HG03064 (cell line): ENCODE data around the gene KLHL21.
"Not testable (repeated sequence)": the region's sequence is repeated elsewhere in the genome, so short reads cannot be mapped to it uniquely, and the experiment has no call there.

Experiments used
- ATAC-seq: cut with Tn5 transposase; IDR thresholded peaks from one replicate; pipeline ENCODE4 v1.9.1; 2021; ENCODE audit warnings: low read depth; ENCODE audit not compliant: unreplicated experiment

The KLHL21 gene

DNA sequence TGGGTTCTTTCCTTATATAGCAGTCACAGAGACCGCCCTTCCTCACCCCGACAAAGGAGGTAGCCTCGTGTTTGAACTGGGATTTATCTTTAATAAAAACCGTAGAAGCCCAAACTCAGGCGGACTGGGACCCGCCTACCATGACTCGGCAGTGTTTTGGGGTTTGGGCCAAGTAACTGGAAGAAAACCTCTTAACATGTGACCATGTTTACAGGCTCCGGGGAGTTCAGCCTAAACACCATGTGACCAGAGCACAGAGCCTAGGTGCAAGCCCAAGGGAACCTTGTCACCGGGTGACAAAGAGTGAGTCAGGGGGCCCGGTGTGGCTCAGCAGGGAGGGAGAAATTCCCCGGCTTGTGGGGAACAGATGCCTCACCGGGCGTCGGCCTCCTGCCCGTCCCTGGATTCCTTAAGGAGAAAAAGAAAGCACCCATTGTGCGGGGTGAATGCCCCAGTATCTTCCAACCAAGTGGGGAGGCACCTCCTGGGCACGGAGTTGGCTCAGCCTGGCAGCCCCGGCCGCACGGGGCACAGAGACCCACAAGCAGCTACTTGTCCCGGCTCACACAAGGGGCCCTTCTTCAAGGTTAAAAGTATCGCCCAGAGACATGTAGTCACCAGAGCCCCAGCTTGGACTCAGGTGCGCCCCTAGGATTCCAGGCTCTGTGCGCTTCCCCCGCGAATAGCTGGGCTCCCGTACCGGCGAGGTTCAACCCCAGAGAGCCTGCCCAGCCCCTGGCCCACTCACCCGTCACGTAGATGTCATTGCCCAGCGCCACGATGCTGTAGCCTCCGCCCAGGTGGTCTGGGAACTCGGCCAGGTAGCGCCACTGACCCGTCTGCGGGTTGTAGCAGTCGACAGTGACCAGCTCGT is 1.4 kb downstream of the KLHL21 start:
- no peak for ATAC-seq

DNA sequence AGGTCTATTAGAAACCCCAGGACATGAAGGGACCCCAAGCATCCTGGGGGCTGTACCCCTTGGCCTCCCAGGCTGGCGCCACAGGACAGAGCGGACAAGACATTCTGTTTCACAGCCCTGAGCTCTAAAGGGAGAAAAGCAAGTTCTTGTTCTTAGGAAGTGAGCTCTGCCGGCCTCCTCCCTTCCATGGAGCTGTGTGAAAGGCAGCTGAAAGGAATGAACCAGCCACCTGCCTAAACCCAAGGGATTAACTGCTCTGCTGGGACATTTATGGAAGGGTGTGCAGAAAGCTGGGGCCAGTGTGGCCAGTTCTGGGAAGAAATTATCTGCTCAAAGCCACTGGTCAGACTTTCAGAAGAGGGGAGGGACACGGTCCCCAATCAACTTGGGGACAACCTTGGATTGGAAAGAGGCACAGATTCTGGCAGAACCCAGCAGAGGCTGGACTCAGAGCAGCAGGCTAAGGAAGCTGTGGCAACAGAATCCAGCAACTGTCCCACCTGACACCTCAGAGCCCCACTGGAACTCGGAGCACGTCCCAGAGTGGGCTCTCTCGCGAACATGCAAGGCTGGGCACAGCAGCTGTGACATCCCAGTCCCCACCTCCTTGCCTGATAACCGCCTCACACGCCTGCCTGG is 2.1 kb downstream of the KLHL21 start:
- no peak for ATAC-seq

DNA sequence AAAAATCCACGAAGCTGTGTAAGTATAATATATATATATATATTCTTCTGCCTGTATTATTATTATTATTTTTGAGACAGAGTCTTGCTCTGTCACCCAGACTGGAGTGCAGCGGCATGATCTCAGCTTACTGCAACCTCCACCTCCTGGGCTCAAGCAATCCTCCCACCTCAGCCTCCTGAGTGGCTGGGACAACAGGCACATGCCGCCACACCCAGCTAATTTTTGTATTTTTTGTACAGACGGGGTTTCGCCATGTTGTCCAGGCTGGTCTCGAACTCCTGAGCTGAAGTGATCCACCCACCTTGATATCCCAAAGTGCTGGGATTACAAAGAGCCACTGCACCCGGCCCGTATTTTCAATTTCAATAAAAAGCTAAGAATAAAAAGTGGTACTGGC is 2.7 kb downstream of the KLHL21 start:
- ATAC-seq = not testable (repeated sequence)

DNA sequence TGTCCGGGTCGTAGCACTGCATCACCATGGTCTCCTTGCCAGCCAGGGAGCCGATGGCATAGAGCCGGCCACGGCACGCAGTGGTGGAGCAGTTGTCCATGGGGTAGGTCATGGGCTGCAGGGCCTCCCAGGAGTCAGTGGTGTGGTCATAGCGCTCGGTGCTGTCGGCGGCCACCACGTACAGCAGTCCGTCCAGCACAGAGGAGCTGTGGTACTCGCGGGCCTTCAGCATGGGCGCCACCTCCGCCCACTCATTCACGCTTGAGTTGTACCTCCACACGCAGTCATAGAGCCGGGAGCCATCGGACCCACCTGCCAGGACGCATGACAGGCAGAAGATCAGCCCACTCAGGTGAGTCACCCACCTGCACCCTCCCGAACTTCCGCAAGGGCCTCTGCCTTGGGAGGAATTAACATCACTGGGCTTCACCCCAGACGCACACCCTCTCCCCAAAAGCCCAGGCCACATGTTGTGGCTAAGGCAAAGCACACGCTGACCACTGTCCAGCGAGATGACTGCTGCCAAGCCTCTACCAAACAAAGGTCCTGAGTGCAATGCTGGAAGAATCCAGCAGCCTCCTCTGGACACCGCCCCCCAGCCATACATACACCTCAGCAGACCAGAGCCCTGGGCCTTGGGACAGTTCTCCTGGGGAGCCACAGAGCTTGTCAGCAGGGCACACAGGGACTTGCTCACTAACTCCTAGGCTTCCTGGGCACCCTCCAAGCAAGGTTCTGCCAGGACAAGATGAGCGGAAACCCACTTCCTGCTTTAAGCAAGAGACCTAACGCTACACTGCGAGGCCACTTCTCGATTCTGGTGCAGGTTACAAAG is 3.3 kb downstream of the KLHL21 start:
- no peak for ATAC-seq

DNA sequence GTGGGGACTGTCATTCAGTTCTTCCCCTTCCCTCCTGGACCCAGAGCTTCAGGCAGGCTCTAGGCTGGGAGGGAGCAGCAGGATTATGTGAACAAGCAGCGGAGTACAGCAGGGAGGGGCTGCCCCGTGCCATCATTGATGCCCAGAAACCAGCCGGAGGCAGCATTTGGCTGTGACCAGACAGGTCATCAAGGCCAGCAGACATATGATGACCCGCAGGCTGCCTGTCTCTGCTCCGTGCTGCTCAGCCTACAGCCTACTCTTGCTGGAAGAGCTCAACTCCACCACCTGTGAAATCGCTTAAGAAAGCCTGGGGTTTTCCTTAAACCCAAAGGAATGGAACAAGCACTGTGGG is 4.9 kb downstream of the KLHL21 start:
- no peak for ATAC-seq

DNA sequence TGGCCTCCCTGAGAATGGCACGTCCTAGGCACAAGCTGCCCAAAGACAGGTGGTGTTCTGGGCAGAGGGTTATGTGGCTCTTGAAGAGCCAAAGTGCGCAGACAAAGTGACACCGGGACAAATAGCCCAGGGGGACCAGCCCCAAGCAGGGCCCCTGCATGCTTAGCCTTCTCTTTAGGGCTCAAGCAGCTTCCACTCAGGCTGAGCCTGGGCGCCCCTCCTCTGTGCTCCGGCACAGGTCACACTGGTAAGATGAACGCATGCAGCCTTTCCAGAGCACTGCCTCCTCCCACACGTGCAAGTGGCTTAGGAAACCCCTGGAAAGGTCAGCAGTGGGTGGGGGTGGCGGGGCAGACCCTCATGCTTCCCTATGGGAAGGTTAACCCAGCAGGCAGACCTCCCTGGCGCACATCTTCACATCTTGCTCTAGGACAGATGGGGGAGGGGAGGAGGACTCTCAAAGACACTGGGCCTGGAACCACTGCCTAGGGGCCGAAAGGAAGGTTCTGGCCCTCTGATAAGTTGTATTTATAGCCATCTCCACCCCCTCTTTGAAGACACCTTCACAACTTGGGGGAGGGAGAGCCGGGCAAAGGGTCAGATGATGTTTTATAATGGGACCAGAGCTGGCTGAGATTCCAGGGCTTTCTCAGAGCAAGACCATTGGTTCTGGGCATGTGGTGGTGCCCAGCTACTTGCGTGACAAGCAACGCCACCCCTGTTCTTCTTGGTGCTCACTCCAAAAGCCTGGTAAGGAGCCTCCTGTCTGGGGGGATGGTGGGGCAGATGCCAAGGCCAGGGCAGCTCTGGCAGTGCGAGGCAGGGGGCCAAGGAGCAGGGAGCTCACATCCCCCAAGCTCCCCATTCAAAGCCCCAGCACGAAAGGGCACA is 5.5 kb downstream of the KLHL21 start:
- ATAC-seq = no peak

DNA sequence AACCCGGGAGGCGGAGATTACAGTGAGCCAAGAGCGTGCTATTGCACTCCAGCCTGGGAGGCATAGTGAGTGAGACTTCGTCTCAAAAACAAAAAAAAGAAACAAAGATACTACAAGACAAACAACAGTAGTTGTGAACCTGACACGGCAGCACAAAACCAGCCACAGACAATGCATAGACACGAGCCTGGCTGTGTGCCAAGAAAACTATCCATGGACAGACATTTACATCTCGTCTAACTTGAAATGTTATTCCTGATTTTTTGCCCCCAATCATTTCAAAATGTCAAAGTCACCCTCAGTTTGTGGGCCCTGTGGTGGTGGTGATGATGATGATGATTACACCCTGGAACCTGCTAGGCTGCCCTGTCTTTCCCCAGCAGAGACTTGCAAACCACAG is 6.3 kb downstream of the KLHL21 start:
- ATAC-seq = no peak

DNA sequence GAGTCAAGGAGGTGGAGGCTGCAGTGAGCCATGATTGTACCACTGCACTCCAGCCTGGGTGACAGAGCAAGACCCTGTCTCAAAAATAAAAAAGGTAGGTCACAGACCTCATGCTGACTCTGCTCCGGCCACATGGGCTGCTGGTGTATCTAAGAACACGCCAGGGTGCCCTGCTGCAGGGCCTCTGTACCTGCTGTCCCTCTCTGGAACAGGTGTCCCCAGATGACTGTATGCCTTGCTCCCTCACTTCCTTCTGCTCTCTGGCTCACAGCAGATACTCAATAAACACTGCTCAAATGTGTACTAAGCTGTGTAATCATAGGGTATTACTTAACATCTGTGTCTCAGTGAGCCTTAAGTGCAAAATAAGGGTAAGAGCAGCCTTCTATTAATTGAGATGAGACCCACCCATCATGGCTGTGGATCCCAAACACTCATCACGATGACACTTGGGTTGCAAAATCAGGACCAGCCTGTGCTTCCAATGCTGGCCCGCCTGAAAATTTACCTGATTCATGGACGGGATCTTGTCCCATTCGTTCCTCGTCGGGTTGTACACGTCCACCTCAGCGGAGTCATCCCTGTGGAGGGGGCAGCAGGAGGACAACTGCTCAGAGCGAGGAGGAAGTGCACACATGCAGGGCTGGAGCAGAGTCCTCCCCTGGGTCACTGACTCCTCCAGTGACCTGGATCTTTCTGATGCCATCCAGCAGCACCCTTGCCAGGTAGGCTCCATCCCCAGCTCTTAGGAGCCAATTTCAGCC is 7.5 kb downstream of the KLHL21 start:
- ATAC-seq = no peak

DNA sequence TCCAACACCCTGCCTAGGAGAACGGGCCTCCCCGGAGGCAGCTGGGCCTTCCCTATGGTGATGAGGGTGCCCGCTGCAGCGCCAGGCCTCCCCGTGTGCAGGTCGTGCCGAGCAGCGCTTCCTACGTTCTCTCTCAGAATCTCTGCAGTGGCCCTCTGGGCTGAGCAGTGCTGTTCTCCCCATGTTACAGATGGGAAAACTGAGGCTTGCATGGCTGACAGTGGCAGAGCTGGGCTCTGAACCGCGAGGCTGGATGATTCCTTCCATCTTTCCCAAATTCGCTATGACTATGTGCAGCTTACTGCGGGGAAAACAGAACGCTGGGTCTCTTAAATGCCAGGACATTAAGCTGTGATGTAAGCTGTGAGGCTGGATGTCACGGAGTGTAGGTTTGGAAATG is 8.9 kb downstream of the KLHL21 start:
- no peak for ATAC-seq

DNA sequence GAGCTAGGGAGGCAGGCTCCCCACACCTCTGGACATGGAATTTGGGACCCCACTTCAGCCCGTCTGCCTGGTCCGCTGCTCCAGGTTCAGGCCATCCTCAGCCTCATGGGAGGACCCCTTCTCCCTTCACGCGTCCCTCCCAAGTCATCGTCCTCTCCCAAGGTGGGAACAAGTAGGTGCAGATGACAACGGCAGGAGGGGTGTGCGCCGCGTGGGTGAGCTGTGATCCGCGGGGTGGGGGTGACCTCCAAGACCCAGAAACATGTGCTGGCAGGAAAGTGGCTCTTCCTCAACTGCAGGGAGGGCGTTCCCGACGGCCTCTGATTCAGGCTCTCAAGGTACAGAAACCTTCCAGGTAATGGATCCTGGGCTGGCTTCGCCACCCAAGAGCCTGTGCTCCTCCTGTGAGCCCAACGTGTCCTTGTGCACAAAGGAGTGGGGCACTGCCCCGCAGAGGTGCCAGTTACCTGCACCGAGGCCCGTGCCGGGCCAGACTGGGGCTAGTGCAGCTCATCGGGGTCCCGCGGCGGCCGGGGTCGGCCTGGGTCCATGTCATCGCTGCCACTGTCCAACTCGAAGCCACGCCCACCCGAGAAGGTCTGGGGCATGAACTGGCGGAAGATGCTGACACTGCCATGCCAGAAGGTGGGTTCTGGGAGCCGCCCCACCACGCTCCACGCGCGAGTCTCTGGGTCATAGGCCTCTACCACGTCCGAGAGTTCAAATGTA is 9.6 kb downstream of the KLHL21 start:
- ATAC-seq = no peak

DNA sequence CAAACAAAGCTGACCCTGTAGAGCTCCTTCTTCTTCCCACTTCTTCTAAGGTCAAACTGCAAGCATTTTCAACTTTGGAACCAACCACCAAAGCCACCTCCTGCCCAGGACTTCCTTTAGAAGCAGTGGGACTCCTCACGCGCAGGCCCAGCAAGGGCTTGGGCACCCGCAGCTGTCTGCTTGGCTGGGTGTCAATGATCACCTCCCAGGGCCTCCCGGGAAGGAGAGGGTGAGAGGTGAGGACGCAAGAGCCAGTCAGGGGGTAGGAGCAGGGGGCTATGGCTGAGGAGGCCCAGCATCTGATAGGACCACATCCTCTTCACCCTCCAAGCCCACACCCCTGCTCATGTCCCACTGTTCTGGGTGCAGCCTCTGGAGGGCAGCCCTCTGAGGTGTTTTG is 10.2 kb downstream of the KLHL21 start:
- ATAC-seq = no peak

DNA sequence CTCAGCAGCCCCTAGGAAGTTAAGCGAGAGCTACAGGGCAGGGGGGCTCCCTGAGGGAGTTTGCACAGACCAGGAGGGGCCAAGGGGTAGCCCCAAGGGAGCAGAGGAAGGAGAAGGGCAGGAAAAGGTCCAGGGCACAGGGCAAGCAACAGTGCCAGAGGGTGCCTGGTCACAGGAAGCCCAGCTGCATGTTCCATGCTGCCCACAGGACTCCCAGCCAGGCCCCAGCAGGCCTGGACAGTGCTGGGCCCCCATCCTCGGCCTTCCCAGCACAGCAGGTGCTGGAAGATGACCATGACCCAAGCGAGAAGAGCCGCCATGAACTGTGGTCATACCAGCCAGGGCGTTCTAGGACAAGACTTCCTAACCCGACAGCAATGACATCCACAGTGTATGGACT is 11.0 kb downstream of the KLHL21 start:
- ATAC-seq = no peak

DNA sequence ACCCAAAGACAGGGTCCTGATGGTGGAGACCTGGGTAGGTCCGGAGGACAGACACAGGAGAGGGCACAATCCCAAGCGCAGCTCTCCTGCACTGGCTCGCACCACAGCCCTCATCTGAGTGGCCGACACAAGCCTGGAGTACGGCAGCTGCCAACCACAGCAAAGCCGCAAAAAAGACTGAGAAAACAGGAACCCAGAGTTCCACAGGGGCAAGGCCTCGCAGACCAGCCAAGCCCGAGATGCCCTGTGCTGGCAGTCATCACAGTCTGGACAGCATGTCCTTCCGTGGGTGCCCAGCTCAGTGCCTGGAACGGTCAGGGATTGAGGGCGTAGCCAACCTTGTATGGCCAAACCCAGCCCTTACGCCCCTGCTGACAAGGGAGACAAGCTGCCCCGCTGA is 11.4 kb downstream of the KLHL21 start:
- no peak for ATAC-seq

DNA sequence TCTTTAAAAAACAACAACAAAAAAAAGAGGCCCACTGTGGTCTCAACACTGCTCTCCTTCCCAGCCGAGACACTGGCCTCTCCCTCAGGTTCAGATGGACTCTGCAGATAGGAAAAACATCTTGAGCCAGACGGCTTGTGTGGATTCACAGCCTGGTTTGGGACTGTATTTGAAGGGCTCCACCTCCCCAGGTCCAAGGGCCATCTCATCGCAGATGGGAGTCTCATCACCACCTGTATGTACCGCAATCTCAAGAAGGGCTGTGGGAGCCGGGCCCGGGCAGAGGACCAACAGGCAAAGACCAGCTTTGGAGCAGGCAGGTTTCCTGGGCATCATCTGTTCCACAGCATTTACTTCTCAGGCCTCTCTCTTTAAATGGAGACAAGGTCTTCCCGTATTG is 12.6 kb downstream of the KLHL21 start:
- no peak for ATAC-seq

DNA sequence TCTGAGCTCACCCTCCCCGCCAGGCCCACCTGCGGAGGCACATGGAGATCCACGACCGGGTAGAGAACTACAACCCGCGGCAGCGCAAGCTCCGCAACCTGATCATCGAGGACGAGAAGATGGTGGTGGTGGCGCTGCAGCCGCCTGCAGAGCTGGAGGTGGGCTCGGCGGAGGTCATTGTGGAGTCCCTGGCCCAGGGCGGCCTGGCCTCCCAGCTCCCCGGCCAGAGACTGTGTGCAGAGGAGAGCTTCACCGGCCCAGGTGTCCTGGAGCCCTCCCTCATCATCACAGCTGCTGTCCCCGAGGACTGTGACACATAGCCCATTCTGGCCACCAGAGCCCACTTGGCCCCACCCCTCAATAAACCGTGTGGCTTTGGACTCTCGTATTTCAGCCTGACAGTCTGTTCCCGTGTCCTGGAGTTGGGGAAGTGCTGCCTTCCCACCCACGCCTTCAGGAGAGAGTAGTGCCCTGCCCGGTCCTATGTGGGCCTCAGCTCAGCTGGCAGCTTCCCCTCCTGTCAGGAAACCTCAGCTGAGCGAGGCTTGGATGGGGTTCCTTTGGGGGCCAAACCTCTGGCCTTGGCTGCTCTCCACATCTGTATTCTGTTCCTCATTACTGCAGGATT is 13.7 kb downstream of the KLHL21 start:
- ATAC-seq = no peak

DNA sequence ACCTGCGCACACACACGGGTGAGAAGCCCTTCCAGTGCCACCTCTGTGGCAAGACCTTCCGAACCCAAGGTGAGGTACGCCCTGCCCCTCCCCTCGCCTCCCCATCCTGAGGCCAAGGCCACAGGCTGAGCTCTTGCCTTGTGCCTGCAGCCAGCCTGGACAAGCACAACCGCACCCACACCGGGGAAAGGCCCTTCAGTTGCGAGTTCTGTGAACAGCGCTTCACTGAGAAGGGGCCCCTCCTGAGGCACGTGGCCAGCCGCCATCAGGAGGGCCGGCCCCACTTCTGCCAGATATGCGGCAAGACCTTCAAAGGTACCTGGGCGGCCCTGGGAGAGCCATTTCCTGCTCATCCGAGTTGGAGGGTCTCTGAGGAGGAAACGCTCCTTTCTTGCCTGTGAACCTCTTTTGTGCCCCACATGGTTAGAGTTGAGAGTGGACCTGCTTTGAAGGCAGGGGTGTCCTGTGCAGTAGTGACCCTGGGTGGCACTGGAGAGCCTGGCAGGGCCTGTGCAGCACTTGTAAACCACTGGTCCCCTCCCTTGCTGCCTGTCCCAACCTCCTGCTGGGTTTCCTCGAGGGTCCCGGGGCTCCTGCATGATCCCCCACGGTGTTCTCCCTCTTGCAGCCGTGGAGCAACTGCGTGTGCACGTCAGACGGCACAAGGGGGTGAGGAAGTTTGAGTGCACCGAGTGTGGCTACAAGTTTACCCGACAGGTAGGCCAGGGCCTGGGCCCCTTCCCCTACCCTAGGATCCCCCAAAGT is 14.4 kb downstream of the KLHL21 start:
- ATAC-seq = no peak

DNA sequence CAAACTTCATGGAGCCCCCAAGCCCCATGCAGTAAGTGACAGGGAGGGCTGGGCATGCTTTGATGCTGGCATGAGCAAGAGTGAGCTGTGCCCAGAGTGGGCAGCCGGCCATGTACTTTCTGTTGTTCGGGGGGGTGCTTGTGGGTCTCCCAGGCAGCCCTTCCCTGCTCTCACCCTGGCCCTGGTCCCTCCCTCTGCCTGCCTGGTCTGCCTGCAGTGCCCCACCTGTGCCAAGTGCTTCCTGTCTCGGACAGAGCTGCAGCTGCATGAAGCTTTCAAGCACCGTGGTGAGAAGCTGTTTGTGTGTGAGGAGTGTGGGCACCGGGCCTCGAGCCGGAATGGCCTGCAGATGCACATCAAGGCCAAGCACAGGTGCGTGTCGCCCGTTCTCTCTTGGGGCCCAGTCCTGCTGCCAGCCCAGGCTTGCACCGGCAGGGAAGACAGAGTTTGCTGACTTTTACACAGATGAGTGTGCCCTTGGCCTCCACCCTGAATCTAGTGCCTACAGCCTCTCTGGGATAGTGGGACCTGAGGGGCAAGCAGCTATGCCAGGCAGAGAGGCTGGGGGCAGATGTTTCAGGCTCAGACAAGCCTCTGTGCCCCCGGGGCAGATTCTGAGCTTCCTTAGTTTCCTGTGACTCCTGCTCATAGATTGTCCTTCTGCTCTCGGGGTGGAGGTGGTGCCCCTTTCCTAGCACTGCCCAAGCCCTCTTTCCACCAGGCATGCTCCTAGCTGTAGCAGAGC is 15.2 kb downstream of the KLHL21 start:
- ATAC-seq = no peak
